ENCODE data around the gene RIOK1. TPM values are rescaled to one million over a fixed set of nuclear protein-coding genes. Genes with fewer than 3 reads are reported as not detected.

Gene RIOK1
- total and polyA plus RNA-seq, 2 of the 8 experiments (the other 6 are each of a cell fraction or from before 2014, with no cell fraction given): 11.8 to 26.9 TPM

GRCh38 chr6:7406743-7407142 is 17.1 kb downstream of the RIOK1 start:
- Histone ChIP-seq H2BK15ac (ENCODE audit: low read length) (no peak overlapping the region), H2AK5ac (ENCODE audit: low read depth, low read length) (no peak overlapping the region), H3K4me1 (replicated peaks in 1 of 4; ENCODE audit: control insufficient read depth in 3 of 4, insufficient read depth in 4 of 4, low read length in 3 of 4) (no peaks in the 10 kb centered on the region), H3K4me3 (ENCODE audit: extremely low read depth in 1 of 4, insufficient read depth in 2 of 4, low read depth in 3 of 4, low read length in 4 of 4) (no peak overlapping the region), H4K8ac (ENCODE audit: extremely low read depth, insufficient read depth, low read length) (no peak overlapping the region), H3K14ac (ENCODE audit: insufficient read length) (no peak overlapping the region), H3K18ac (ENCODE audit: extremely low read depth, low read length) (no peak overlapping the region), H4K91ac (replicated peaks; ENCODE audit: insufficient read length, low read length) (no peak overlapping the region), H3K23ac (ENCODE audit: insufficient read length) (no peak overlapping the region), H3K36me3 (ENCODE audit: control insufficient read depth in 2 of 4, insufficient read depth in 4 of 4, low read length in 3 of 4) (peaks cover 10 to 66% (median 56%) of the 10 kb centered on the region in 4 experiments), H3K27me3 (replicated peaks in 1 of 4; ENCODE audit: control insufficient read depth in 3 of 4, extremely low read depth in 1 of 4, insufficient read depth in 3 of 4, low read length in 3 of 4) (no peaks in the 10 kb centered on the region), H2BK12ac (ENCODE audit: low read depth, low read length) (no peak overlapping the region), H3K27ac (ENCODE audit: low read depth, low read length) (no peak overlapping the region), H3K4ac (replicated peaks; ENCODE audit: insufficient read length, low read depth, low read length) (no peak overlapping the region), H3K23me2 (ENCODE audit: low read depth, low read length) (no peaks in the 10 kb centered on the region; the same call in 1 of the 2 replicates), H3K9me3 (ENCODE audit: insufficient read depth in 2 of 2, low read depth in 1 of 2, low read length in 1 of 2) (no peaks in the 10 kb centered on the region), H3K79me2 (ENCODE audit: control insufficient read depth in 1 of 2, insufficient read depth in 2 of 2, low read length in 2 of 2) (no peaks in the 10 kb centered on the region), H3K9ac (replicated peaks in 1 of 4; ENCODE audit: extremely low read depth in 1 of 4, low read depth in 3 of 4, low read length in 3 of 4) (no peak overlapping the region), H4K5ac (ENCODE audit: insufficient read length, low read depth, low read length) (no peak overlapping the region), H3K4me2 (ENCODE audit: insufficient read depth in 1 of 2, low read depth in 2 of 2, low read length in 2 of 2) (no peak overlapping the region), H3K56ac (replicated peaks; ENCODE audit: insufficient read length, low read depth, low read length) (no peak overlapping the region), H3K79me1 (ENCODE audit: low read depth, low read length) (no peaks in the 10 kb centered on the region), H4K20me1 (replicated peaks in 1 of 2; ENCODE audit: control insufficient read depth in 1 of 2, insufficient read depth in 2 of 2, low read length in 2 of 2) (no peaks in the 10 kb centered on the region), H2BK120ac (replicated peaks; ENCODE audit: low read depth, low read length) (no peak overlapping the region), H2BK20ac (ENCODE audit: low read length) (no peak overlapping the region), H2AFZ (ENCODE audit: low read length) (no peak overlapping the region), H2BK5ac (ENCODE audit: low read depth, low read length) (no peak overlapping the region)
- ChIA-PET CTCF (ENCODE audit: partially characterized antibody) (no interaction called here), POLR2A (ENCODE audit: partially characterized antibody) (no interaction called here)
- no peak for FAIRE-seq
- no peak for TF ChIP-seq ZNF274 (IDR thresholded peaks at IDR 0.05; ENCODE audit: borderline replicate concordance, extremely low read depth, low read length)
- DNase-seq (ENCODE audit: low read depth in 1 of 2, low spot score in 2 of 2): no peak
- WGBS, 2 experiments (ENCODE audit: extremely low coverage in 1 of 2, insufficient coverage in 1 of 2, insufficient read length in 1 of 2, insufficient replicate concordance in 2 of 2, low coverage in 1 of 2, low lambda C conversion rate in 2 of 2, missing lambda C conversion rate in 1 of 2): 95% methylated on average over 9 of the region's 9 CpGs; no CpG with 5 or more reads in 1 of the 2 experiments

Measured in H1 (cell line).